Measurements from ENCODE around the gene TADA3. TPM values are rescaled to one million over a fixed set of nuclear protein-coding genes. Genes with fewer than 3 reads are reported as not detected.

TADA3 gene
- total RNA-seq, 1 donor: 102 TPM

DNA sequence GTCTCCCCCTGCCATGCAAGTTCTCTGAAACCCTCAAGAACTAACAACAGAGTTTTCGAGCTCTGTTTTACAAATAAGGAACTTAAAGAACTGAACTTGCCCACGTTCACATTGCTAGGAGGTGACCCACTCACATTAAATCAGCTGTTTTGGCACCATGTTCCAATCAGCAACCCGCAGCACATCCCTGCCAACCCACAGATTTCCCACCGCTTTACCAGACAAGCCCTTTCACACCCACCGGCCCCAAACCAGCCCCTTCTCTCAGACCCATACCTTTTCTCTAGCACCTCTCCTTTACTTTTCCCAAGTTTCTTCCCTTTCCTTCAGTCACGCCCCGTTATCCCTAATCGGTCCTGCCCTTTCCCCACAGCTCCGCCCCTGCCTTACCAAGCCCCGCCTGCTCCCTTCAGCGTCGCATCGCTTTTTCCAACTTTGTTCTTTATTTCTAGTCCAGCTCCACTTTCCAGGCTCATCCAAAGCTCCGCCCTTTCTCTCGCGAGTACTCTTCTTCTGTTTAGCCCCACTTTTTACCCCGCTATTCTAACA, 61.5 kb downstream of the TADA3 start:
- H3K27me3 ChIP-seq (ENCODE audit: insufficient read depth, low read length): no peaks in the 10 kb centered on the region
- DNase-seq (ENCODE audit: insufficient read length, low spot score, missing footprints): no peak
- peak overlapping the region; percentile 91 for H3K4me3 ChIP-seq (ENCODE audit: insufficient read depth, low read length)
- TF ChIP-seq, protein P1, sequence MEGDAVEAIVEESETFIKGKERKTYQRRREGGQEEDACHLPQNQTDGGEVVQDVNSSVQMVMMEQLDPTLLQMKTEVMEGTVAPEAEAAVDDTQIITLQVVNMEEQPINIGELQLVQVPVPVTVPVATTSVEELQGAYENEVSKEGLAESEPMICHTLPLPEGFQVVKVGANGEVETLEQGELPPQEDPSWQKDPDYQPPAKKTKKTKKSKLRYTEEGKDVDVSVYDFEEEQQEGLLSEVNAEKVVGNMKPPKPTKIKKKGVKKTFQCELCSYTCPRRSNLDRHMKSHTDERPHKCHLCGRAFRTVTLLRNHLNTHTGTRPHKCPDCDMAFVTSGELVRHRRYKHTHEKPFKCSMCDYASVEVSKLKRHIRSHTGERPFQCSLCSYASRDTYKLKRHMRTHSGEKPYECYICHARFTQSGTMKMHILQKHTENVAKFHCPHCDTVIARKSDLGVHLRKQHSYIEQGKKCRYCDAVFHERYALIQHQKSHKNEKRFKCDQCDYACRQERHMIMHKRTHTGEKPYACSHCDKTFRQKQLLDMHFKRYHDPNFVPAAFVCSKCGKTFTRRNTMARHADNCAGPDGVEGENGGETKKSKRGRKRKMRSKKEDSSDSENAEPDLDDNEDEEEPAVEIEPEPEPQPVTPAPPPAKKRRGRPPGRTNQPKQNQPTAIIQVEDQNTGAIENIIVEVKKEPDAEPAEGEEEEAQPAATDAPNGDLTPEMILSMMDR (IDR thresholded peaks at IDR 0.05; ENCODE audit: extremely low read depth, low read depth, low read length): no peak
- H3K27ac ChIP-seq (ENCODE audit: low read depth, low read length): peak overlapping the region; percentile 74
- peaks cover 21% of the 10 kb centered on the region for H3K4me1 ChIP-seq (ENCODE audit: insufficient read depth, low read length)
- H4K20me1 ChIP-seq (ENCODE audit: insufficient read depth, low read length): peaks cover 24% of the 10 kb centered on the region
- no peaks in the 10 kb centered on the region for H3K9me3 ChIP-seq (ENCODE audit: low read depth, low read length)
- peaks cover 16% of the 10 kb centered on the region for H3K36me3 ChIP-seq (ENCODE audit: insufficient read depth, low read length)
- H2AFZ ChIP-seq (ENCODE audit: low read length): peak overlapping the region; percentile 96
- peak overlapping the region; percentile 97 for H3K4me2 ChIP-seq (ENCODE audit: insufficient read depth, low read length)
- peaks cover 41% of the 10 kb centered on the region for H3K79me2 ChIP-seq (ENCODE audit: insufficient read depth, low read length)

Other genes starting within 250 kb of the TADA3 start
- gene LHFPL4, start 238.7 kb downstream of the TADA3 start, total RNA-seq: under 0.01 TPM in 1 of 2 replicates, not detected in the other
- 47.1 and 47.4 TPM in 2 replicates for gene MTMR14, start 143.0 kb downstream of the TADA3 start, total RNA-seq
- gene CPNE9, start 88.6 kb downstream of the TADA3 start, total RNA-seq: not detected in 2 replicates
- gene BRPF1, start 60.7 kb downstream of the TADA3 start, total RNA-seq: 14.1 and 14.5 TPM in 2 replicates
- gene OGG1, start 42.5 kb downstream of the TADA3 start, total RNA-seq: 24.8 and 25.7 TPM in 2 replicates
- 22.1 and 25.9 TPM in 2 replicates for gene CAMK1, start 22.5 kb downstream of the TADA3 start, total RNA-seq
- gene ARPC4, start 609 bp upstream of the TADA3 start, total RNA-seq: 203 and 222 TPM in 2 replicates
- 31.1 and 33.9 TPM in 2 replicates for gene TTLL3, start 17.8 kb upstream of the TADA3 start, total RNA-seq
- gene RPUSD3, start 51.5 kb upstream of the TADA3 start, total RNA-seq: 18.6 and 19.2 TPM in 2 replicates
- gene CIDEC, start 87.8 kb upstream of the TADA3 start, total RNA-seq: not detected in 2 replicates
- 21.8 and 26.1 TPM in 2 replicates for gene JAGN1, start 98.1 kb upstream of the TADA3 start, total RNA-seq
- gene IL17RE, start 110.4 kb upstream of the TADA3 start, total RNA-seq: 0.29 and 0.72 TPM in 2 replicates
- 42.1 and 47.0 TPM in 2 replicates for gene IL17RC, start 124.6 kb upstream of the TADA3 start, total RNA-seq
- 7.6 and 10.3 TPM in 2 replicates for gene CRELD1, start 141.4 kb upstream of the TADA3 start, total RNA-seq
- gene PRRT3, start 159.9 kb upstream of the TADA3 start, total RNA-seq: 3.5 and 4.3 TPM in 2 replicates
- gene EMC3, start 194.4 kb upstream of the TADA3 start, total RNA-seq: 55.7 and 58.3 TPM in 2 replicates
- 3.2 and 6.2 TPM in 2 replicates for gene FANCD2, start 234.0 kb upstream of the TADA3 start, total RNA-seq

All from osteoblast (primary cell).